Left colon (tissue), 2 donors: Measurements from ENCODE around the gene TMEM126B. TPM values are rescaled to one million over a fixed set of nuclear protein-coding genes. Genes with fewer than 3 reads are reported as not detected.
A peak's percentile ranks its signal among the peaks of the same experiment; 100 is the strongest.
"Not testable (repeated sequence)": the region's sequence is repeated elsewhere in the genome, so short reads cannot be mapped to it uniquely, and the experiment has no call there.

Experiments used
- ATAC-seq: fragments of 200-7000 bp; cut with Tn5 transposase; one replicate; pipeline ENCODE4 v1.9.1; 2020; ENCODE audit warnings: mild to moderate bottlenecking, moderate library complexity
- DNase-seq, 2 donors: peaks; one replicate each; pipeline ENCODE4 v3.0.0-alpha.2; 2020
- intact Hi-C, 2 donors: fragments of 100-400 bp; cut with DNase I in 1 of 2; cut with micrococcal nuclease in 1 of 2; formaldehyde crosslinking; loops; one replicate each; pipeline versions ENCODE4 v1.11.2 to v1.14.0; 2022; cut with DNase I, micrococcal nuclease
- total RNA-seq, 2 donors: library from RNA; stranded (reverse); fragmentation: NEBNext Ultra II Directional; extraction: Animal tissue kit (Norgen Biotek cat#: 25700); gene quantifications; one replicate each; pipeline ENCODE4 v1.2.1, GENCODE V29; 2021
- donor health status: DM: no; HTN: no; CAD: no.
- donor health status: DM: yes; HTN: yes; CAD: no.

The TMEM126B gene
- total RNA-seq, 2 donors from 2014 or later, result 32.1 to 39.1 TPM

DNA sequence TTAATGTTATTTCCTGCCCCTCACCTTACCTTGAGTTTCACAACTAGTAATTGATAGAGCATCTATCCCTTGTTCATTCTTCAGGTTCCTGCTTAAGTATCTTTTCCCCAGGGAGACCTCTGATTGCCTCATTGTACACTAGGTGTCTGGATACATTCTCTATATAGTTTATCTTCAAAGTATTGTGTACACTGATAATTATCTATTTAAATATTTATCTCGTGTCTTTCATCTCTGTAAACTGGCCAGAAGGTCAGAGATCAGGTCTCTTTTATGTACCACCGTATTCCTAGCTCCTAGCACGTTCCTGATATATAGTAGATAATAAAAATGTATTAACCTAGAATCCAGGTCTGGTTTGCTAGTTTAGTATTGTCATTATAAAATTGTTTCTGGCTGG is 6.4 kb downstream of the TMEM126B start:
- no peak for DNase-seq
- intact Hi-C loops, result no loop called here
- ATAC-seq, result no peak

- intact Hi-C loops, result no loop called here
- ATAC-seq, result no peak
- no peak for DNase-seq
Observed at GRCh38 chr11:85643191-85643614, 14.8 kb downstream of the TMEM126B start.

DNA sequence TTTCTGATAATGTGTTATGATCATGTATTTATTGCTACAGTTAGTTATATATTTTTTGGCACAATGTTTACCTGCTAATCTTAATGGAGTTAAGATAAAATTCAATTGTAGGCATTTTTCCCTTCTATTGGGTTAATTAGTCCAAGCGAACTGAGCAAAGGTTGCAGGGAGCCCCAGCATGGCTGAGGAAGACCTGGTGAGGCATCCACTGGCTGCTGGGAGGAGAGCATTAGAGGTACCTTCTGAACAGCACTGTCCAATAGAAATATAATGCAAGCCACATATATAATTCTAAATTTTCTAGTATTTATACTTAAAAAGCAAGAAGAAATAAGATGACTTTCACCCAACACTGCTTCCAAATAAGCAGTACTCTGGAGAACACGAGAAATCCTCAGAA is 18.7 kb downstream of the TMEM126B start:
- DNase-seq (peak in 1 of 2 donors; percentile 18), ATAC-seq (no peak)
- intact Hi-C loops, result no loop called here

- peak; percentile 90 to 95 for DNase-seq
- intact Hi-C loops, result no loop called here
- peak; percentile 95 for ATAC-seq
Observed at GRCh38 chr11:85647604-85648299, 19.4 kb downstream of the TMEM126B start, which contains the start of gene TMEM126A. Gene TMEM126A, plus strand, starts transcription at chr11:85647967. Its CDS starts 2,289 bp downstream, at chr11:85650256.

DNA sequence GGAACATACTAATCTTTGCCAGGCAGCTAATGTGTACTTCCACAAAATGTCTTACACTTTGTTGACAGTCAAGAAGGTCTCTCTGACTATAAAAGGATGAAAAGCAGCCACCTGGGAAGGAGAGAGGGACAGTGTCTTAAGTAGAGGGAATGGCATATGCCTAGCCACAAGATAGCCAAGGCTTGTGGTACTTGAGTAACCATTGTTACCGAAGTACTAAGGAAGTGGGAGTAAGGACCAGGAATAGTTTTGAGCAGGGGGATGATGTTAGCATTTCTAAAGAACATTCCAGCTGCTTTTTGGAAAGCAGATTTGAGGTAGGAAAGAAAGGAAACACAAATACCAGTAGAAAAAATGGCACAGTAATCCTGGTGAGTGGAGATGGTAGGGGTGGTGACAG is 22.7 kb downstream of the TMEM126B start:
- ATAC-seq (no peak), DNase-seq (no peak)
- intact Hi-C loops, result no loop called here

GRCh38 chr11:85652786-85653447 is 24.5 kb downstream of the TMEM126B start:
- no peak for DNase-seq
- intact Hi-C loops, result no loop called here
- ATAC-seq, result no peak

- ATAC-seq, intact Hi-C loops, DNase-seq: not testable (repeated sequence)
Observed at GRCh38 chr11:85654343-85654742, 25.9 kb downstream of the TMEM126B start.

DNA sequence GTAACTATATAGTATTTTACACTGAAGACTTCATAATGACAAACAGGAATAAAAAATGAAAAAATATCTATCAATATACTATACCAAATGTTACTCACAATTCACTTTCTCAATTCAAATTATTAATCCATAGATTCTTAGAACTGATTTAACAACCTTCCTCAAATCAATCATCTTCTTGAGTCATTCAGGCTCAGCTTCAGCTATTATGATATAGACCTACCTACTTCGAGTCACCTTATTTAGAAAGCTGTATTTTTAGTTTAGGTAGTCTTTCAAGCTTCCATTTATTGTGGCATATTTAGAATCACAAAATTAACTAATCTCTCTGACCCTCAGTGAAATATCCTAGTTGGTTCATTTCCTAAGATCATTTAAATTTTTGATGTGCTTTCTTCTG is 28.4 kb downstream of the TMEM126B start:
- no peak for DNase-seq
- no peak for ATAC-seq
- intact Hi-C loops, result no loop called here

GRCh38 chr11:85658180-85658579 is 29.8 kb downstream of the TMEM126B start:
- intact Hi-C loops, result no loop called here
- no peak for ATAC-seq
- DNase-seq, result no peak

DNA sequence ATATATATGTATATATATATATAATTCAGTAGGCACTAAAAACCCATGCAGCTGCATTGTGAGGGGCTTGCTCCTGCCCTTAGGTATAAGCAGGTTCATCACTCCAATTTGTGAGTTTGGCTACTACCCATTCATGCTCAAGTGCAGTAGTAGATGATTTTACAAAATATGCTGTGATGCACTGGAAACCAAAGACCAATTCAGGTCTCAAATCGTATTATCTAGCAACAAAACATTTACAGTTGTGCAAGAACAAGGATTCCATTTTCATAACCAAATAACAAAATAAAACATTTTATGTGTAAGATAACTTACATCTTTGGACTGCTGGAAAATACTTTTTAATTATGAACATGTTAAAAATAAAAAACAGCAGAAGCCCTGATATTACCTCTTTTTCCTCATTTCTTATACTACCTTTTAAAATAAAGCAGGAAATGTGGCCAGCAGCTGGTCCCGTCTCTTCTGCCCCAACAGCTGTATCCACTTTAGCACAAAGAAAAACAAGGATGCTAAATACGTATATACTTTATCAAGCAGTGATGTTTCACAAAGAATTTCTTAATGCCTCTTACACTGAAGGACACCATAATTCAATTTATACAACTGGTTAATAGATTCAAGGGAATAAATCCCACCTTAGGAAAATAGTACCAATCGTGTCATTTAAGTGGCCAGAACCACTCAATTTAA is 33.7 kb downstream of the TMEM126B start:
- intact Hi-C loops, result no loop called here
- no peak for DNase-seq
- ATAC-seq, result no peak

DNA sequence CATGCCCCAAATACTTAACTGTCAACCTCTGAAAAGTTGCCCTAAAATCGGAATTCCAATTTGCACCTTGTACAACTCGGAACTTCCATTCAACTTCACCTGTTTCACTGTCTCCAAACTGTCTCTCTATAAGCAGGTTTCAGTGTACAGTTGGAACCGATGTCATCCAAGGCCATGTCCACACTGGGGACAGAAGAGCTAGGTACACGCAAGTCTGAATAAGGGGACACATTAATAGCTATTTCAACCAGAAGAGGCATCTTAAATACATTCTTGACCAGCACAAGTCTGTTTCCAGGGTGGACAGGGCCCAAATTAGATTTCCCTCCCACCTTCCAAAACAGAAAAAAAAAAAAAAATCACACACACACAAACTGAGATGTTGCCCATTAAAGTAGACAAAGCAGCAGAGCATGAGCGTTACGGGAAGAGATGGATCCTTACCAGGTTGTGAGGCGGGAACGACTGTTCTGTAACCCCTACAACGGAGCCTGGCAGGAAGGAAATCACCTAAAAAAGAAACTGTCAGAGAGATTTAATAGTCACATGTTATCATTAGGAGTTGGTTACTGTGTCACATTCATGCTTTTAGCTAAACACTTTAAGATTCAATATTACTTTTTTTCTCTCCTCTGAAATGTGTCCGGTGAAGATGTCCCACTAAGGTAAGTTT is 34.8 kb downstream of the TMEM126B start:
- intact Hi-C loops, result no loop called here
- no peak for DNase-seq
- no peak for ATAC-seq

GRCh38 chr11:85663753-85664614 is 35.6 kb downstream of the TMEM126B start:
- DNase-seq (peak; percentile 83 to 90), ATAC-seq (peak; percentile 79)
- intact Hi-C loops, result no loop called here

GRCh38 chr11:85664615-85665481 is 36.5 kb downstream of the TMEM126B start, which contains the start of gene CREBZF:
Gene CREBZF, minus strand, starts transcription at chr11:85665129. Its CDS starts 254 bp downstream, at chr11:85664875.
- intact Hi-C loops, result no loop called here
- peak; percentile 94 to 96 for DNase-seq
- peak; percentile 88 for ATAC-seq

DNA sequence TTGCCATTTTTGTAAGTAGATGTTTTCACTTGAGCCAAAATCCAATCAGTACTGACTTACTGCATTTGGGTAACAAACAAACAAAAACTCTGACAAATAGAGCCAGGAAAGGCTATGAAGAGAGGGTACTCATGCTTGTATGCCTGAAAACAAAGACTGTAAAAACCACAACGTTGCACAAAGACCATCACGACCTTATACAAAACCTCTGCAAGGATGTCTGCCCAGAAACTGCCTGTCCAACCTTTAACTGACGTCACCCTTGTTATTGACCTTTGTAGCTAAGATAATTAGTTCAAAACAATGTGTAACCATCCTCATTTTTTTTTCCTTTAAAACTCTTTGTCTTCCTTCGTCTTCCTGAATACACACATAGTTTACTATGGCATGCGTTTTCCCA is 37.3 kb downstream of the TMEM126B start:
- peak; percentile 13 for ATAC-seq
- intact Hi-C loops, result no loop called here
- no peak for DNase-seq

DNA sequence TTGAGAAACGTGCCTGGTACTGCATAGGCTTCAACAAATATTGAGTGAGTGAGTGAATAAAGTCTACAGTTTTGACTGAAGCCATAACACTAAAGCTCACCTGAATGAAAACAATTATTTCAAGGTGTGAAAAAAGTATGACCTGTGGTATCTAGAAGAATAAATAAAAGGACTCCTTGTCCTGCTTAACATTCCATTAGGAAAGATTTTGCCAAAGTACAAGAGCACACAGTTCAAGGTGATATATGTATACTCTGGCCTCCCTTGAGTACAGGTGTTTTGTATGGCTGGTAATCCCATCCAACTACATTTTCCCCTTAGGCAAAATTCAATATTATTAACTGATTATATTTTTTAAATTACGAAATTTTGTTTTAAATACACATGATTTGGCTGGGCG is 38.3 kb downstream of the TMEM126B start:
- DNase-seq, result no peak
- intact Hi-C loops, result no loop called here
- ATAC-seq, result no peak

DNA sequence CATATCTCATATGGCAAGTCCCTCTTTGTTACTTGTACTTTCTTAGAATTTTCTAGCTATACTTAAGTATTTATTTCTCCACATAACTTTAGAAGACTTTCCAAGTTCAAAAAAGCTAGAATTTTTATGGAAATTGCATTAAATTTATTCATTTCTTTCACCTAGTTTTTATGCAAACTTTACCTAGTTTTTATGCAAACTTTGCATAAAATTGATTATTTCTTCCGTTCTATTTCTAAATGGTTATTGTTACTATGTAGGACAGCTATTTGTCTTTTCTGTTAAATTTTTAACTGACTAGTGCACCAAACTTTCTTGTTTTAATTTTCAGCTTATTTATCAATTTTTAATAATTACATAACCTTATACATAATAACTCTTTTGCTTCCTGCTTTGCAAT is 39.8 kb downstream of the TMEM126B start:
- no peak for DNase-seq
- intact Hi-C loops, result no loop called here
- no peak for ATAC-seq

DNA sequence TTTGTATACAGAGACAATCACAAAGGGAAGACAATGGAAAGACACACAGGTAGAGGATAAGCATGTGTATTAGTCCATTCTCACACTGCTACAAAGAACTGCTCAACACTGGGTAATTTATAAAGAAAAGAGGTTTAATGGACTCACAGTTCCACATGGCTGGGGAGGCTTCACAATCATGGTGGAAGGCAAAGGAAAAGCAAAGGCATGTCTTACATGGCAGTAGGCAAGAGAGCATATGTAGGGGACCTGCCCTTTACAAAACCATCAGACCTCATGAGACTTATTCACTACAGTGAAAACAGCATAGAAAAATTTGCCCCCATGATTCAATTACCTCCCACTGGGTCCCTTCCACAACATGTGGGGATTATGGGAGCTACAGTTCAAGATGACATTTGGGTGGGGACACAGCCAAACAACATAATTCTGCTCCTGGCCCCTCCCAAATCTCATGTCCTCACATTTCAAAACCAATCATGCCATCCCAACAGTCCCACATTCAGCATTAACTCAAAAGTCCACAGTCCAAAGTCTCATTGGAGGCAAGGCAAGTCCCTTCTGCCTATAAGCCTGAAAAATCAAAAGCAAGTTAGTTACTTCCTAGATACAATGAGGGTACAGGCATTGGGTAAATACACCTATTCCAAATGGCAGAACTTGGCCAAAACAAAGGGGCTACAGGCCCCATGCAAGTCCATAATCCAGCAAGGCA is 42.7 kb downstream of the TMEM126B start:
- intact Hi-C loops, DNase-seq: not testable (repeated sequence)
- ATAC-seq, result peak; percentile 82
